GM21360 (cell line): ENCODE data around the gene WDR46.
A peak's percentile ranks its signal among the peaks of the same experiment; 100 is the strongest.
"Not testable (repeated sequence)": the region's sequence is repeated elsewhere in the genome, so short reads cannot be mapped to it uniquely, and the experiment has no call there.

Experiments used
- ATAC-seq: cut with Tn5 transposase; IDR thresholded peaks from one replicate; pipeline ENCODE4 v1.9.1; 2021; ENCODE audit warnings: mild to moderate bottlenecking, moderate library complexity; ENCODE audit not compliant: unreplicated experiment

WDR46 gene

GRCh38 chr6:33271117-33271467 is 17.9 kb downstream of the WDR46 start:
- ATAC-seq, result no peak

- no peak for ATAC-seq
Measured at GRCh38 chr6:33264015-33264414, 25.0 kb downstream of the WDR46 start.

- not testable (repeated sequence) for ATAC-seq
Measured at GRCh38 chr6:33262490-33262889, 26.5 kb downstream of the WDR46 start.

GRCh38 chr6:33259032-33259431 is 30.0 kb downstream of the WDR46 start:
- no peak for ATAC-seq

- ATAC-seq, result no peak
Measured at GRCh38 chr6:33254591-33254990, 34.4 kb downstream of the WDR46 start.

- ATAC-seq, result no peak
Measured at GRCh38 chr6:33252759-33253158, 36.3 kb downstream of the WDR46 start.

- no peak for ATAC-seq
Measured at GRCh38 chr6:33251395-33252012, 37.5 kb downstream of the WDR46 start.

- ATAC-seq, result no peak
Measured at GRCh38 chr6:33250731-33251130, 38.3 kb downstream of the WDR46 start.

- ATAC-seq, result no peak
Measured at GRCh38 chr6:33249732-33250630, 39.1 kb downstream of the WDR46 start.

GRCh38 chr6:33248932-33249731 is 39.9 kb downstream of the WDR46 start:
- peak; percentile 87 for ATAC-seq

GRCh38 chr6:33248643-33248931 is 40.5 kb downstream of the WDR46 start:
- ATAC-seq, result peak; percentile 11

GRCh38 chr6:33247977-33248642 is 40.9 kb downstream of the WDR46 start:
- ATAC-seq, result peak; percentile 45

- ATAC-seq, result no peak
Measured at GRCh38 chr6:33243476-33243875, 45.6 kb downstream of the WDR46 start.

GRCh38 chr6:33241968-33242367 is 47.1 kb downstream of the WDR46 start:
- no peak for ATAC-seq

GRCh38 chr6:33237741-33238140 is 51.3 kb downstream of the WDR46 start:
- ATAC-seq, result no peak

- no peak for ATAC-seq
Measured at GRCh38 chr6:33236852-33237251, 52.2 kb downstream of the WDR46 start.

GRCh38 chr6:33236328-33236727 is 52.7 kb downstream of the WDR46 start:
- no peak for ATAC-seq

- ATAC-seq, result no peak
Measured at GRCh38 chr6:33235221-33235634, 53.8 kb downstream of the WDR46 start.
